Spleen (tissue), 11 donors: ENCODE results near the gene ITIH3. TPM values are rescaled to one million over a fixed set of nuclear protein-coding genes. Genes with fewer than 3 reads are reported as not detected.

Experiments
- DNase-seq: peaks from one replicate; pipeline ENCODE4 v3.0.0-alpha.2; 2020
- H3K27ac ChIP-seq, 8 donors: fragments of 200-600 bp; sonication (generic) in 7 of 8; 1 replicate in 4 of 8; 2 replicates in 4 of 8; pipeline versions ENCODE4 v1.5.0 to v1.8.0; 2016 to 2021; ENCODE audit warnings: inconsistent platforms in 4 of 8, mild to moderate bottlenecking in 4 of 8, moderate library complexity in 1 of 8
- H3K27me3 ChIP-seq, 7 donors: fragments of 200-600 bp; sonication (generic) in 6 of 7; replicated peaks in 1 of 7; 1 replicate in 4 of 7; 2 replicates in 3 of 7; pipeline versions ENCODE4 v1.5.0 to v1.8.0; 2016 to 2021; ENCODE audit warnings: inconsistent platforms in 3 of 7, mild to moderate bottlenecking in 1 of 7
- H3K36me3 ChIP-seq, 6 donors: fragments of 200-600 bp; sonication (generic) in 5 of 6; 1 replicate in 4 of 6; 2 replicates in 2 of 6; pipeline versions ENCODE4 v1.5.0 to v1.8.0; 2016 to 2021; ENCODE audit warnings: inconsistent platforms in 2 of 6
- H3K4me1 ChIP-seq, 6 donors: fragments of 200-600 bp; sonication (generic) in 5 of 6; 1 replicate in 3 of 6; 2 replicates in 3 of 6; pipeline versions ENCODE4 v1.5.0 to v1.8.0; 2016 to 2021; ENCODE audit warnings: inconsistent platforms in 3 of 6
- H3K4me3 ChIP-seq, 8 donors: fragments of 200-600 bp; sonication (generic) in 7 of 8; 1 replicate in 4 of 8; 2 replicates in 4 of 8; pipeline versions ENCODE4 v1.5.0 to v1.8.0; 2016 to 2021; ENCODE audit warnings: inconsistent platforms in 4 of 8, mild to moderate bottlenecking in 4 of 8, moderate library complexity in 2 of 8
- H3K9me3 ChIP-seq, 8 donors: fragments of 200-600 bp; sonication (generic) in 7 of 8; 1 replicate in 4 of 8; 2 replicates in 4 of 8; pipeline versions ENCODE4 v1.5.0 to v1.8.0; 2016 to 2021; ENCODE audit warnings: inconsistent platforms in 4 of 8
- CTCF ChIP-seq, 11 experiments: fragments of 200-600 bp in 7 of 11; fragments of 450-650 bp in 4 of 11; sonication (generic) in 4 of 11; IDR thresholded peaks in 8 of 11; conservative IDR thresholded peaks in 3 of 11; 1 replicate in 7 of 11; 2 replicates in 4 of 11; pipeline versions ENCODE4 v1.4.0 to v1.8.0; 2016 to 2021; ENCODE audit warnings: antibody characterized with exemption in 11 of 11, inconsistent platforms in 4 of 11, mild to moderate bottlenecking in 1 of 11
- POLR2A ChIP-seq, 3 donors: fragments of 450-650 bp; IDR thresholded peaks; one replicate each; pipeline ENCODE4 v1.5.1; 2017; ENCODE audit warnings: antibody characterized with exemption in 3 of 3, mild to moderate bottlenecking in 1 of 3
- POLR2AphosphoS5 ChIP-seq, 3 donors: sonication (generic); formaldehyde crosslinking; IDR thresholded peaks; one replicate each; pipeline ENCODE4 v1.5.1; 2017; ENCODE audit warnings: antibody characterized with exemption in 3 of 3
- WGBS, 5 donors: extraction: QIAGEN DNeasy Blood & Tissue Kit in 3 of 5; methylation state at CpG; one replicate each; pipeline versions ENCODE4 v1.1.5 to v1.1.7; 2013 to 2018; 5-methylcytosine and 5-hydroxymethylcytosine counted together
- intact Hi-C: fragments of 100-400 bp; cut with DNase I; formaldehyde crosslinking; loops from one replicate; pipeline ENCODE4 v1.15.0; 2023; ENCODE audit warnings: low total_unique reads
- polyA plus RNA-seq, 3 donors: library from polyadenylated mRNA; stranded (reverse); fragments of 200-250 nt; gene quantifications; one replicate each; pipeline ENCODE4 v1.2.1, GENCODE V29; 2013
- total RNA-seq, 7 donors: library from RNA; depleted of rRNA in 3 of 7; stranded (reverse); fragments of >200 nt in 3 of 7; fragmentation: NEBNext Ultra II Directional in 4 of 7; extraction: Animal tissue kit (Norgen Biotek cat#: 25700) in 4 of 7; gene quantifications; one replicate each; pipeline versions ENCODE4 v1.1.0 to v1.2.1, GENCODE V29; 2016 to 2021
- donor health status: healthy with polysubstance abuse.
- donor health status: DM: no; HTN: no; CAD: no; lungs with moderate emphysema.
- donor health status: DM: no; HTN: no; CAD: no.
- donor health status: Bipolar disorder and iron deficiency.
- donor health status: healthy.
- donor health status: DM: no; HTN: no; CAD: no.
- donor health status: DM: yes; HTN: yes; CAD: no.

Gene ITIH3
- total and polyA plus RNA-seq, 10 donors, result 8.0 to 53.7 (median 16.5) TPM

GRCh38 chr3:52843108-52843865 lies 48.7 kb downstream of the ITIH3 start:
- DNase-seq, result peak; percentile 56
- Histone ChIP-seq H3K4me3 (no peak overlapping the region), H3K4me1 (peaks cover 0 to 66% (median 18%) of the 10 kb centered on the region in 6 donors), H3K9me3 (no peaks in the 10 kb centered on the region), H3K36me3 (peaks cover 0 to 86% (median 46%) of the 10 kb centered on the region in 6 donors), H3K27ac (peak overlapping the region in 2 of 8 donors; percentile 30 to 55), H3K27me3 (no peaks in the 10 kb centered on the region)
- intact Hi-C loops, result no loop called here
- TF ChIP-seq POLR2A (IDR thresholded peaks at IDR 0.05) (no peak), POLR2AphosphoS5 (IDR thresholded peaks at IDR 0.05) (no peak), CTCF (IDR thresholded peaks at IDR 0.05 in 8 of 11, conservative IDR thresholded peaks at IDR 0.05 in 3 of 11) (no peak)
- 64 to 85% (median 72%) methylated on average over 20 of the region's 20 CpGs for WGBS, 5 donors

DNA sequence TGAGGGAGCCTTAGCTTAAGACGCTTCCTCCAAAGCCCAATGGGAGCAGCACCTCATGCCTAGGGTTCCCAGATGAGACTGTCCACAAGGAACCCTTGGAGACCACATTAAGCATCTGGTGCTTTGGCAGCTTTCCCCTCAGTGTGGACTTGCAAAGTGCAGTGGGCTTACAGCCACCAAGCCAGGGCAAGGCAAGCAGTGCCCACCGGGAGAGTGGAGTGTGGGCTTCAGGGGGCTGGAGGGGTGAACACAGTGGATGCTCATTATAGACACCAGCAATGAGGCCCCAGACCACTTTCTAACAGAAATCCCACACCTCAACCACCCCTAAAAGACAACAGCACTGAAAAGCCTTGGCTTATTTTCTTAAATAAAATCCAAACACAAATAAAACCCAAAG lies 49.3 kb downstream of the ITIH3 start:
- no peak overlapping the region for H3K4me3 ChIP-seq
- H3K36me3 ChIP-seq, result peaks cover 0 to 86% (median 52%) of the 10 kb centered on the region in 6 donors
- TF ChIP-seq POLR2A (IDR thresholded peaks at IDR 0.05) (no peak), CTCF (IDR thresholded peaks at IDR 0.05 in 8 of 11, conservative IDR thresholded peaks at IDR 0.05 in 3 of 11) (no peak), POLR2AphosphoS5 (IDR thresholded peaks at IDR 0.05) (no peak)

GRCh38 chr3:52844290-52844975 lies 49.8 kb downstream of the ITIH3 start:
- H3K27me3 ChIP-seq, result no peaks in the 10 kb centered on the region
- peaks cover 0 to 86% (median 55%) of the 10 kb centered on the region in 6 donors for H3K36me3 ChIP-seq
- peaks cover 0 to 55% (median 10%) of the 10 kb centered on the region in 6 donors for H3K4me1 ChIP-seq
- H3K9me3 ChIP-seq, result no peaks in the 10 kb centered on the region
- peak overlapping the region in 3 of 8 donors; percentile 34 to 55 (median 40) for H3K27ac ChIP-seq
- intact Hi-C loops, result no loop called here
- peak; percentile 63 for DNase-seq
- no peak overlapping the region for H3K4me3 ChIP-seq
- 66 to 90% (median 76%) methylated on average over 18 of the region's 18 CpGs for WGBS, 5 donors
- TF ChIP-seq CTCF (IDR thresholded peaks at IDR 0.05 in 8 of 11, conservative IDR thresholded peaks at IDR 0.05 in 3 of 11), result no peak
- no peak for TF ChIP-seq POLR2A (IDR thresholded peaks at IDR 0.05)
- TF ChIP-seq POLR2AphosphoS5 (IDR thresholded peaks at IDR 0.05), result no peak

More for the DNA sequence above, 49.3 kb downstream of the ITIH3 start:
- Histone ChIP-seq H3K27ac (peak overlapping the region in 3 of 8 donors; percentile 34 to 55 (median 40)), H3K9me3 (no peaks in the 10 kb centered on the region), H3K4me1 (peaks cover 0 to 60% (median 14%) of the 10 kb centered on the region in 6 donors), H3K27me3 (no peaks in the 10 kb centered on the region)
- 92 to 100% (median 94%) methylated on average over 2 of the region's 2 CpGs for WGBS, 5 donors
- intact Hi-C loops, result no loop called here
- DNase-seq, result peak; percentile 32

DNA sequence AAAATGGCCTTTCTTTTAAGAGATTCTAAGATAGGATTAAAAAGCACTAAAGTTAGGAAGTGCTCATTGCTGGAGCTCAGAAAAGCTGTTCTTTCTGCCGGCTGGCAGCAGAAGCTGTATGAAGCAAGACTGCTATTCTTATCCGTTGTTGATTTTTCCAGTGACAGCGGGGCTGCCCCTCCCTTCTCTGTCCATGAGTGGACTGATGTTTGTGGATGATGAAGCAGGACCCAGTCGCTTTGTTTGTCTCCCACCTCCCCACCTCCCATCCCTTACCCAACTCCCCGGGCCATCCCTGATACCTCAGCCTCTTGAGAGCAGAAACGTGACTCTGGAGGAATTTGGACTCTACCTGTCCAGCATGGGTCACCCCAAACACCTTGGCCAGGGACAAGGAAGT lies 50.6 kb downstream of the ITIH3 start:
- H3K36me3 ChIP-seq, result peaks cover 0 to 86% (median 55%) of the 10 kb centered on the region in 6 donors
- no peak for TF ChIP-seq CTCF (IDR thresholded peaks at IDR 0.05 in 8 of 11, conservative IDR thresholded peaks at IDR 0.05 in 3 of 11)
- no peak for TF ChIP-seq POLR2A (IDR thresholded peaks at IDR 0.05)
- no peak for TF ChIP-seq POLR2AphosphoS5 (IDR thresholded peaks at IDR 0.05)
- WGBS, 5 donors, result 44 to 67% (median 62%) methylated on average over 6 of the region's 6 CpGs
- H3K4me1 ChIP-seq, result peaks cover 0 to 48% (median 9%) of the 10 kb centered on the region in 6 donors
- H3K27ac ChIP-seq, result peak overlapping the region in 3 of 8 donors; percentile 34 to 55 (median 40)
- peak; percentile 36 for DNase-seq
- intact Hi-C loops, result no loop called here
- H3K4me3 ChIP-seq, result no peak overlapping the region
- H3K27me3 ChIP-seq, result no peaks in the 10 kb centered on the region
- H3K9me3 ChIP-seq, result no peaks in the 10 kb centered on the region
